Activated CD4-positive, alpha-beta T cell treated with anti-CD3 and anti-CD28 coated beads for 1 hour (primary cell): ENCODE measurements around the gene PIAS1.
"Not testable (repeated sequence)": the region's sequence is repeated elsewhere in the genome, so short reads cannot be mapped to it uniquely, and the experiment has no call there.

ENCODE experiments used
- DNase-seq: peaks from one replicate; pipeline ENCODE4 v3.0.0-alpha.2; 2020

Gene PIAS1

GRCh38 chr15:68205558-68205944 lies 151.4 kb downstream of the PIAS1 start:
- DNase-seq, result no peak

GRCh38 chr15:68205954-68206539 lies 151.9 kb downstream of the PIAS1 start:
- DNase-seq, result no peak

- DNase-seq, result no peak
Observed at GRCh38 chr15:68206711-68207151, 152.6 kb downstream of the PIAS1 start.

GRCh38 chr15:68207176-68207935 lies 153.2 kb downstream of the PIAS1 start:
- DNase-seq, result no peak

GRCh38 chr15:68208136-68208535 lies 154.0 kb downstream of the PIAS1 start:
- no peak for DNase-seq

- DNase-seq, result no peak
Observed at GRCh38 chr15:68208636-68209240, 154.6 kb downstream of the PIAS1 start.

GRCh38 chr15:68209272-68209671 lies 155.2 kb downstream of the PIAS1 start:
- no peak for DNase-seq

GRCh38 chr15:68209735-68210408 lies 155.8 kb downstream of the PIAS1 start:
- DNase-seq, result peak; percentile 18

- DNase-seq, result no peak
Observed at GRCh38 chr15:68210409-68210756, 156.3 kb downstream of the PIAS1 start.

- peak; percentile 33 for DNase-seq
Observed at GRCh38 chr15:68210821-68211655, 156.9 kb downstream of the PIAS1 start.

- DNase-seq, result no peak
Observed at GRCh38 chr15:68211656-68212320, 157.7 kb downstream of the PIAS1 start.

- DNase-seq, result not testable (repeated sequence)
Observed at GRCh38 chr15:68213491-68213845, 159.4 kb downstream of the PIAS1 start.

GRCh38 chr15:68213991-68214837 lies 160.1 kb downstream of the PIAS1 start:
- DNase-seq, result no peak

GRCh38 chr15:68214838-68215254 lies 160.7 kb downstream of the PIAS1 start:
- no peak for DNase-seq

- no peak for DNase-seq
Observed at GRCh38 chr15:68217341-68217740, 163.2 kb downstream of the PIAS1 start.

GRCh38 chr15:68218331-68218730 lies 164.2 kb downstream of the PIAS1 start:
- no peak for DNase-seq

- DNase-seq, result no peak
Observed at GRCh38 chr15:68218847-68219798, 165.0 kb downstream of the PIAS1 start.

GRCh38 chr15:68220489-68220888 lies 166.4 kb downstream of the PIAS1 start:
- no peak for DNase-seq

GRCh38 chr15:68220967-68221366 lies 166.9 kb downstream of the PIAS1 start:
- no peak for DNase-seq
